SKM-1 (cell line): Measurements from ENCODE around the gene SERPINA1.

Experiments
- DNase-seq: peaks from one replicate; lab custom pipeline; 2025; ENCODE audit not compliant: unreplicated experiment; lab: John Stamatoyannopoulos, UW

Gene SERPINA1

GRCh38 chr14:94398182-94398479, 9.7 kb upstream of the SERPINA1 start:
- no peak for DNase-seq

GRCh38 chr14:94397289-94398181, 9.1 kb upstream of the SERPINA1 start:
- DNase-seq: no peak

- DNase-seq: no peak
These were observed 8.3 kb upstream of the SERPINA1 start for GRCh38 chr14:94396628-94397225.

- no peak for DNase-seq
These were observed 7.6 kb upstream of the SERPINA1 start for GRCh38 chr14:94395888-94396574.

GRCh38 chr14:94395282-94395887, 7.0 kb upstream of the SERPINA1 start:
- no peak for DNase-seq

GRCh38 chr14:94394581-94395207, 6.3 kb upstream of the SERPINA1 start:
- DNase-seq: peak; percentile 59

GRCh38 chr14:94394025-94394493, 5.7 kb upstream of the SERPINA1 start:
- DNase-seq: no peak

GRCh38 chr14:94393474-94393873, 5.1 kb upstream of the SERPINA1 start:
- no peak for DNase-seq

GRCh38 chr14:94392510-94392935, 4.1 kb upstream of the SERPINA1 start:
- peak; percentile 52 for DNase-seq

- DNase-seq: no peak
These were observed 3.0 kb upstream of the SERPINA1 start for GRCh38 chr14:94391281-94391975.

- no peak for DNase-seq
These were observed 2.1 kb upstream of the SERPINA1 start for GRCh38 chr14:94390372-94391086.

- DNase-seq: no peak
These were observed 1.4 kb upstream of the SERPINA1 start for GRCh38 chr14:94389731-94390371.

GRCh38 chr14:94389104-94389469, 685 bp upstream of the SERPINA1 start:
- DNase-seq: no peak

GRCh38 chr14:94388027-94388383, 397 bp downstream of the SERPINA1 start:
- DNase-seq: no peak

GRCh38 chr14:94387051-94388026, 1.1 kb downstream of the SERPINA1 start:
- no peak for DNase-seq

GRCh38 chr14:94386085-94387031, 2.0 kb downstream of the SERPINA1 start:
- DNase-seq: no peak

- DNase-seq: no peak
These were observed 2.8 kb downstream of the SERPINA1 start for GRCh38 chr14:94385553-94386057.
